Stimulated activated naive CD8-positive, alpha-beta T cell treated with anti-CD3 and anti-CD28 coated beads, Interleukin-15, Interleukin-2, amounts not matched to agents 100 ng/mL and 50 ng/mL, for 24 hours (primary cell): ENCODE results near the gene AMMECR1.
"Not testable (repeated sequence)": the region's sequence is repeated elsewhere in the genome, so short reads cannot be mapped to it uniquely, and the experiment has no call there.

ENCODE experiments used
- H3K27ac Mint-ChIP-seq: one replicate; pipeline ENCODE4 v1.8.0; 2021; ENCODE audit warnings: mild to moderate bottlenecking, mixed read lengths
- H3K27me3 Mint-ChIP-seq: one replicate; pipeline ENCODE4 v1.8.0; 2021; ENCODE audit warnings: mixed read lengths
- H3K36me3 Mint-ChIP-seq: one replicate; pipeline ENCODE4 v1.8.0; 2021; ENCODE audit warnings: low read depth, mixed read lengths
- H3K4me1 Mint-ChIP-seq: one replicate; pipeline ENCODE4 v1.8.0; 2021; ENCODE audit warnings: low read depth, mixed read lengths
- H3K4me3 Mint-ChIP-seq: one replicate; pipeline ENCODE4 v1.8.0; 2021; ENCODE audit warnings: mild to moderate bottlenecking, mixed read lengths
- H3K9me3 Mint-ChIP-seq: one replicate; pipeline ENCODE4 v1.8.0; 2021; ENCODE audit warnings: mixed read lengths

The AMMECR1 gene

GRCh38 chrX:110317820-110318663, at the start of gene AMMECR1:
Gene AMMECR1, minus strand, starts transcription at chrX:110318085. Its CDS starts 14 bp downstream, at chrX:110318071.
- Mint-ChIP-seq H3K36me3 (no peaks in the 10 kb centered on the region), H3K4me3 (peak within 1 kb of the TSS; percentile 88), H3K9me3 (no peaks in the 10 kb centered on the region), H3K27ac (peak within 1 kb of the TSS; percentile 95), H3K4me1 (peaks cover 40% of the 10 kb centered on the region), H3K27me3 (no peaks in the 10 kb centered on the region)

GRCh38 chrX:110363244-110363643, 45.4 kb upstream of the AMMECR1 start:
- no peak overlapping the region for H3K27ac Mint-ChIP-seq
- H3K4me1 Mint-ChIP-seq: no peaks in the 10 kb centered on the region
- no peaks in the 10 kb centered on the region for H3K9me3 Mint-ChIP-seq
- no peaks in the 10 kb centered on the region for H3K27me3 Mint-ChIP-seq
- H3K36me3 Mint-ChIP-seq: no peaks in the 10 kb centered on the region
- H3K4me3 Mint-ChIP-seq: no peak overlapping the region

- no peaks in the 10 kb centered on the region for H3K9me3 Mint-ChIP-seq
- no peaks in the 10 kb centered on the region for H3K36me3 Mint-ChIP-seq
- no peak overlapping the region for H3K4me3 Mint-ChIP-seq
- no peaks in the 10 kb centered on the region for H3K27me3 Mint-ChIP-seq
- no peak overlapping the region for H3K27ac Mint-ChIP-seq
- H3K4me1 Mint-ChIP-seq: no peaks in the 10 kb centered on the region
Measured at GRCh38 chrX:110359273-110359672, 41.4 kb upstream of the AMMECR1 start.

GRCh38 chrX:110358548-110358947, 40.7 kb upstream of the AMMECR1 start, which contains the start of gene RTL9:
Gene RTL9, plus strand, starts transcription at chrX:110358848. Its CDS starts 91,770 bp downstream, at chrX:110450618.
- Mint-ChIP-seq H3K27me3 (no peaks in the 10 kb centered on the region), H3K9me3 (no peaks in the 10 kb centered on the region), H3K36me3 (no peaks in the 10 kb centered on the region), H3K4me3 (no peak within 1 kb of the TSS), H3K27ac (no peak within 1 kb of the TSS), H3K4me1 (no peaks in the 10 kb centered on the region)

GRCh38 chrX:110346681-110347080, 28.8 kb upstream of the AMMECR1 start:
- Mint-ChIP-seq H3K27me3 (no peaks in the 10 kb centered on the region), H3K36me3 (no peaks in the 10 kb centered on the region)

GRCh38 chrX:110341189-110342035, 23.5 kb upstream of the AMMECR1 start:
- H3K36me3 Mint-ChIP-seq: no peaks in the 10 kb centered on the region
- peak overlapping the region; percentile 77 for H3K27ac Mint-ChIP-seq
- peaks cover 15% of the 10 kb centered on the region for H3K4me1 Mint-ChIP-seq
- no peaks in the 10 kb centered on the region for H3K27me3 Mint-ChIP-seq
- no peaks in the 10 kb centered on the region for H3K9me3 Mint-ChIP-seq
- no peak overlapping the region for H3K4me3 Mint-ChIP-seq

More at GRCh38 chrX:110346681-110347080, 28.8 kb upstream of the AMMECR1 start:
- H3K4me3 Mint-ChIP-seq: no peak overlapping the region
- H3K4me1 Mint-ChIP-seq: peaks cover under 1% of the 10 kb centered on the region
- no peaks in the 10 kb centered on the region for H3K9me3 Mint-ChIP-seq
- H3K27ac Mint-ChIP-seq: no peak overlapping the region

- H3K27ac Mint-ChIP-seq: no peak overlapping the region
- no peaks in the 10 kb centered on the region for H3K36me3 Mint-ChIP-seq
- H3K9me3 Mint-ChIP-seq: no peaks in the 10 kb centered on the region
- H3K27me3 Mint-ChIP-seq: no peaks in the 10 kb centered on the region
- H3K4me3 Mint-ChIP-seq: no peak overlapping the region
- H3K4me1 Mint-ChIP-seq: peaks cover 15% of the 10 kb centered on the region
Measured at GRCh38 chrX:110338935-110339334, 21.1 kb upstream of the AMMECR1 start.

- not testable (repeated sequence) for H3K9me3 Mint-ChIP-seq, H3K27me3 Mint-ChIP-seq, H3K4me1 Mint-ChIP-seq, H3K36me3 Mint-ChIP-seq, H3K27ac Mint-ChIP-seq, H3K4me3 Mint-ChIP-seq
Measured at GRCh38 chrX:110333458-110333857, 15.6 kb upstream of the AMMECR1 start.

- H3K4me1 Mint-ChIP-seq: no peaks in the 10 kb centered on the region
- H3K9me3 Mint-ChIP-seq: no peaks in the 10 kb centered on the region
- no peak overlapping the region for H3K27ac Mint-ChIP-seq
- H3K36me3 Mint-ChIP-seq: no peaks in the 10 kb centered on the region
- no peak overlapping the region for H3K4me3 Mint-ChIP-seq
- H3K27me3 Mint-ChIP-seq: no peaks in the 10 kb centered on the region
Measured at GRCh38 chrX:110331444-110332030, 13.7 kb upstream of the AMMECR1 start.

GRCh38 chrX:110328613-110329012, 10.7 kb upstream of the AMMECR1 start:
- H3K27me3 Mint-ChIP-seq, H3K4me3 Mint-ChIP-seq, H3K36me3 Mint-ChIP-seq: not testable (repeated sequence)

GRCh38 chrX:110327336-110327735, 9.5 kb upstream of the AMMECR1 start:
- H3K4me3 Mint-ChIP-seq: no peak overlapping the region

More at GRCh38 chrX:110328613-110329012, 10.7 kb upstream of the AMMECR1 start:
- not testable (repeated sequence) for H3K27ac Mint-ChIP-seq, H3K9me3 Mint-ChIP-seq, H3K4me1 Mint-ChIP-seq

GRCh38 chrX:110326712-110327111, 8.8 kb upstream of the AMMECR1 start:
- no peak overlapping the region for H3K27ac Mint-ChIP-seq
- no peaks in the 10 kb centered on the region for H3K9me3 Mint-ChIP-seq
- no peaks in the 10 kb centered on the region for H3K27me3 Mint-ChIP-seq
- no peak overlapping the region for H3K4me3 Mint-ChIP-seq
- peaks cover 4% of the 10 kb centered on the region for H3K4me1 Mint-ChIP-seq
- no peaks in the 10 kb centered on the region for H3K36me3 Mint-ChIP-seq

More at GRCh38 chrX:110327336-110327735, 9.5 kb upstream of the AMMECR1 start:
- Mint-ChIP-seq H3K27ac (no peak overlapping the region), H3K4me1 (no peaks in the 10 kb centered on the region), H3K36me3 (no peaks in the 10 kb centered on the region), H3K9me3 (no peaks in the 10 kb centered on the region), H3K27me3 (no peaks in the 10 kb centered on the region)

GRCh38 chrX:110322603-110323002, 4.7 kb upstream of the AMMECR1 start:
- H3K4me1 Mint-ChIP-seq: peaks cover 16% of the 10 kb centered on the region
- no peaks in the 10 kb centered on the region for H3K36me3 Mint-ChIP-seq
- H3K27me3 Mint-ChIP-seq: no peaks in the 10 kb centered on the region
- no peak overlapping the region for H3K27ac Mint-ChIP-seq
- no peak overlapping the region for H3K4me3 Mint-ChIP-seq
- H3K9me3 Mint-ChIP-seq: no peaks in the 10 kb centered on the region

GRCh38 chrX:110321670-110322069, 3.8 kb upstream of the AMMECR1 start:
- no peak overlapping the region for H3K27ac Mint-ChIP-seq
- peaks cover 16% of the 10 kb centered on the region for H3K4me1 Mint-ChIP-seq
- no peaks in the 10 kb centered on the region for H3K9me3 Mint-ChIP-seq
- no peaks in the 10 kb centered on the region for H3K36me3 Mint-ChIP-seq
- no peaks in the 10 kb centered on the region for H3K27me3 Mint-ChIP-seq
- no peak overlapping the region for H3K4me3 Mint-ChIP-seq

GRCh38 chrX:110321081-110321480, 3.2 kb upstream of the AMMECR1 start:
- H3K27ac Mint-ChIP-seq: no peak overlapping the region
- no peak overlapping the region for H3K4me3 Mint-ChIP-seq
- H3K36me3 Mint-ChIP-seq: no peaks in the 10 kb centered on the region
- H3K4me1 Mint-ChIP-seq: peaks cover 16% of the 10 kb centered on the region
- no peaks in the 10 kb centered on the region for H3K27me3 Mint-ChIP-seq
- H3K9me3 Mint-ChIP-seq: no peaks in the 10 kb centered on the region
